Lung (tissue), 12 donors: Measurements from ENCODE around the gene VWF. TPM values are rescaled to one million over a fixed set of nuclear protein-coding genes. Genes with fewer than 3 reads are reported as not detected.

Experiments
- ATAC-seq: fragments of 200-7000 bp; cut with Tn5 transposase; one replicate; pipeline ENCODE4 v1.9.1; 2020; ENCODE audit warnings: moderate number of reproducible peaks; ENCODE audit not compliant: insufficient read depth, low FRiP score
- DNase-seq, 3 donors: peaks; one replicate each; pipeline ENCODE4 v3.0.0-alpha.2; 2013 to 2017
- H3K27ac ChIP-seq, 2 donors: one replicate each; pipeline ENCODE4 v1.5.1; 2013; ENCODE audit warnings: mild to moderate bottlenecking in 2 of 2, moderate library complexity in 2 of 2, control low read depth in 1 of 2, inconsistent platforms in 1 of 2, low read depth in 1 of 2, low read length in 1 of 2
- H3K27me3 ChIP-seq, 3 donors: one replicate each; pipeline ENCODE4 v1.5.1; 2013; ENCODE audit warnings: low read length in 2 of 3; ENCODE audit not compliant: control insufficient read depth in 3 of 3, insufficient read depth in 3 of 3
- H3K36me3 ChIP-seq, 4 donors: one replicate each; pipeline ENCODE4 v1.5.1; 2013; ENCODE audit warnings: low read length in 4 of 4, mild to moderate bottlenecking in 1 of 4, moderate library complexity in 1 of 4; ENCODE audit not compliant: control insufficient read depth in 4 of 4, insufficient read depth in 4 of 4
- H3K4me1 ChIP-seq, 5 donors: one replicate each; pipeline ENCODE4 v1.5.1; 2013; ENCODE audit warnings: low read length in 5 of 5, mild to moderate bottlenecking in 2 of 5, moderate library complexity in 1 of 5; ENCODE audit not compliant: control insufficient read depth in 5 of 5, insufficient read depth in 5 of 5
- H3K4me3 ChIP-seq: one replicate; pipeline ENCODE4 v1.5.1; 2013; ENCODE audit warnings: mild to moderate bottlenecking, control low read depth, moderate library complexity
- H3K9ac ChIP-seq, 2 donors: one replicate each; pipeline ENCODE4 v1.5.1; 2013; ENCODE audit warnings: low read length in 2 of 2, control low read depth in 1 of 2; ENCODE audit not compliant: insufficient read depth in 1 of 2
- H3K9me3 ChIP-seq, 4 donors: one replicate each; pipeline ENCODE4 v1.5.1; 2013; ENCODE audit warnings: low read length in 3 of 4, mild to moderate bottlenecking in 1 of 4, moderate library complexity in 1 of 4; ENCODE audit not compliant: control insufficient read depth in 4 of 4, insufficient read depth in 3 of 4
- CTCF ChIP-seq: IDR thresholded peaks from 2 replicates; pipeline ENCODE4 v1.5.1; 2012; ENCODE audit warnings: mild to moderate bottlenecking; ENCODE audit errors: control extremely low read depth, extremely low read depth
- WGBS, 2 donors: extraction: QIAGEN DNeasy Blood & Tissue Kit; methylation state at CpG; one replicate each; pipeline ENCODE4 v1.1.7; 2013; 5-methylcytosine and 5-hydroxymethylcytosine counted together
- polyA plus RNA-seq, 2 donors: library from polyadenylated mRNA; stranded (reverse); fragments of 200-250 nt; gene quantifications; one replicate each; pipeline ENCODE4 v1.2.1, GENCODE V29; 2013
- total RNA-seq, 2 donors: library from RNA; depleted of rRNA in 1 of 2; stranded (reverse); fragments of >200 nt in 1 of 2; gene quantifications; one replicate each; pipeline ENCODE4 v1.2.1, GENCODE V29; 2014 to 2021
- donor health status: control.
- donor health status: control.
- donor health status: Bipolar disorder and iron deficiency.
- donor health status: healthy.
- donor health status: DM: yes; HTN: yes; CAD: no.

Gene VWF
- total and polyA plus RNA-seq, 4 donors, result 65.6 to 285 (median 249) TPM

GRCh38 chr12:6083601-6084000 is 40.9 kb downstream of the VWF start:
- H3K27me3 ChIP-seq, result no peaks in the 10 kb centered on the region
- H3K4me3 ChIP-seq, result no peak overlapping the region
- no peak overlapping the region for H3K27ac ChIP-seq
- no peak for TF ChIP-seq CTCF
- DNase-seq (no peak), ATAC-seq (no peak)
- H3K9me3 ChIP-seq, result no peaks in the 10 kb centered on the region
- peaks cover 0 to 11% (median 0%) of the 10 kb centered on the region in 5 donors for H3K4me1 ChIP-seq
- no peak overlapping the region for H3K9ac ChIP-seq
- peaks cover 0 to 3% (median 0%) of the 10 kb centered on the region in 4 donors for H3K36me3 ChIP-seq
- WGBS, 2 donors, result 65 to 74% methylated on average over 4 of the region's 4 CpGs

- H3K4me1 ChIP-seq, result peaks cover 0 to 11% (median 0%) of the 10 kb centered on the region in 5 donors
- DNase-seq (no peak), ATAC-seq (no peak)
- H3K27ac ChIP-seq, result no peak overlapping the region
- H3K36me3 ChIP-seq, result peaks cover 0 to 1% (median 0%) of the 10 kb centered on the region in 4 donors
- H3K27me3 ChIP-seq, result no peaks in the 10 kb centered on the region
- no peaks in the 10 kb centered on the region for H3K9me3 ChIP-seq
- no peak overlapping the region for H3K9ac ChIP-seq
- no peak for TF ChIP-seq CTCF
- 77 to 85% methylated on average over 3 of the region's 3 CpGs for WGBS, 2 donors
- no peak overlapping the region for H3K4me3 ChIP-seq
Measured at GRCh38 chr12:6082613-6083012, 41.9 kb downstream of the VWF start.

- DNase-seq, result no peak
- no peaks in the 10 kb centered on the region for H3K9me3 ChIP-seq
- ATAC-seq, result no peak
- peak overlapping the region in 1 of 2 donors; percentile 7 for H3K27ac ChIP-seq
- H3K36me3 ChIP-seq, result peaks cover 0 to 1% (median 0%) of the 10 kb centered on the region in 4 donors
- no peak for TF ChIP-seq CTCF
- peaks cover 0 to 2% (median 0%) of the 10 kb centered on the region in 3 donors for H3K27me3 ChIP-seq
- H3K9ac ChIP-seq, result no peak overlapping the region
- peaks cover 0 to 16% (median 0%) of the 10 kb centered on the region in 5 donors for H3K4me1 ChIP-seq
- WGBS, 2 donors, result 91 to 95% methylated on average over 18 of the region's 18 CpGs
- H3K4me3 ChIP-seq, result no peak overlapping the region
Measured at GRCh38 chr12:6080149-6081045, 44.1 kb downstream of the VWF start.
